Central memory CD4-positive, alpha-beta T cell (primary cell): ENCODE results near the gene POLE.
A peak's percentile ranks its signal among the peaks of the same experiment; 100 is the strongest.
"Not testable (repeated sequence)": the region's sequence is repeated elsewhere in the genome, so short reads cannot be mapped to it uniquely, and the experiment has no call there.

Experiments
- DNase-seq: peaks from one replicate; pipeline ENCODE4 v3.0.0; 2022

The POLE gene

DNA sequence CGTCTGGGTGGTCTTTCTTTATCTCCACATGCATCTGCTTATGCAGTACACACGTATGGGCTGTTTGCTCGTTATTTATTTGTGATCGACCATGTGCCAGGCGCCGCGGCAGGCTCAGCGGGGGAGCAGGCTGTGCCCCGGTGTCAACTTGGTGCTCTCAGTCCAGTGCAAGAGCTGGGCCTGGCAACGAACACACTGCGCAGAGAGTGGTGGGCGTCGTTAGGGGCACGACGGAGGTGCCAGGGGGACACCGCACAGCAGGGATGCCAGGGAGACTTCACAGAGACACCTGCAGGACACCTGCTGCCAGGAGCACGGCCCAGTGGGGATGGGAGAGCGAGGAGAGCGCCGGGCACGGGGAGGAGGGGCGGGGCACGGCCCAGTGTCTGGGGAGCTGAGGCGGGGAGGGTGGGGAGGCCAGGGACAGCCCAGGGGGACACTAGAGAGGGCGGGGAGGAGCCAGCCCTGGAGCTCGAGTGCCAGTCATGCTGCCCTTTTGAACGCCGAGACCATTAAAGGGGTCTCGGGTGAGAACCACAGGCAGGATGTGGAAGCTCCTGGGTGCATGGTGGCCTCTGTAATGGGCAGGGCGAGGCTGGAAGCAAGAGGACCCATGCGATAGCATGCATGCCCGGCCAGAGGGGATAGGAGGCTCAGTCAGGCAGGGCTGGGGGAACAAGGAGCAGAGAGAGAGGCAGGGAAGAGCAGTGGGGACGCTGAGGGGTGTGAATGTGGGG is 76.1 kb downstream of the POLE start:
- no peak for DNase-seq

DNA sequence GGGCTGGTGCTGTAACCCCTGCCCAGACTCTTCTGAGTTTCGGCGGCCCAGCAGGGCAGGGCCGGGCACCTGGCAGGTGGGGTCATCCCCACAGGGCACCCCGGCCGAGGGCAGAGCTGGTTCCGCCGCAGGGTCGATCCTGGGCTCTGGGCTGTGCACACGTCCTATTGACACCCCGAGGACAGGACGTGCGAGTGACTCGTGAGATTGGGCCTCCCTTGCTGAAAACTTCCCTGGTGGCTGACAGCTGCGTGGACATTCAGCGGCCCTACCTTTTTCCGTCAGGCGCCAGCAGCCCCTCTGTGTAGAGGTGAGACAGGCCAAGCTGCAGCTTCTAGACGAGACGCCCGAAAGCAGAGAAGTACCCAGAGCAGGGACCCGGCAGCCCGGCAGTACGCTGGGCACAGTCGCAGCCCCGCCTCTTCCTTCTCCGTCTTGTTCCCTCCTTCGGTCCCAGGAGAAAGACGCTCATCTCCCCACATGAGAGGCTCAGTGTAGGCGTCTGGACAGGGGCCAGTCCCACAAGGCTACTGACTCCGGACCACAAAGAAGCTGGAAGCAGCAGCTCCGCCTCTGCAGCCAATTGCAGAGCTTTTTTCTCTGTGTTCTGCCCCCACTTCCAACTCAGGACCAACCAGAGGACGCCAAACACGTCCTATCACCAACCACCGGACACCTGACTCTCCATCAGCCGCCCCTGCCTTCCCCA is 76.9 kb downstream of the POLE start, which contains the start of gene LRCOL1:
LRCOL1 (minus strand) TSS at position 532 of the 709 bp plus-strand sequence. CDS start 4,331 bp downstream, outside the sequence.
- no peak for DNase-seq

DNA sequence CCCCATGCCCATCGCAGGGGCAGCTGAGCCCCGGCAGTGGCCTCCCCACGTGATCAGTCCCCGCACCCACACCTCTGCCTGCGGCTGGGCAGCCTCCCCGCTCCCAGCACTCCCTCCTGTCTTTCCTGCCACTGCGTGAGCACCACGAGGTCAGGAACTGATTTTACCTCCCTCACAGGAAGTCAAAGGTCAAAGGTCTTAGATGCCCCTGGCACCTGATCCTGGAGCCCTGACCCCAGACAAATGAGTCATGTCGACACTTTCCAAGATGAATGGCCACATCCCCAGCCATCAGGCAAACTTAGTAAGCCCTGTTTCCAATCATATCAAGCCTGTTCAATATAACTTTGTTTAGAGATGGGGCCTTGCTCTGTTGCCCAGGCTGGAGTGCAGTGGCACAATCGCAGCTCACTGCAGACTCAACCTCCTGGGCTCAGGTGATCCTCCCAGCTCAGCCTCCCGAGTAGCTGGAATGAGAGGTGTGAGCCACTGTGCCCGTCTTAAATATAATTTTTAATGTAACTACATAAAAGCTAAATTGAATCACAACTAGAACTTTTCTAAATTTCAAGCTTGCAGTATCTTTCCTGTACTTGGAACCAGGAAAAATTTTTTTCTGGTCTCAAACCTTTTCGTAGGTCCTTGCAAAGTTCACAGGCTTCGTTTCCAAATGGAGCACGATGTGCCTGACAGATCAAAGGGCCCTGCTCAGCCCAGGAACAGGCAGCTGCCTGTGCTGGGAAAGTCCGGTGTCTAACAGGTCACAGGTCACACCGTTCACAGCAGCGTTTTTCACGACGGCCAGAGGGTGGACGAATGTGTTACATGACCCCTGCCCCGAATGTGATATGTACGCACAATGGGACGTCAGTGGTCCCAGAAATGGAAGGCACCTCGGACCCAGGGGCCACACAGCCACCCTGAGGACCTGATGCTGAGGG is 78.6 kb downstream of the POLE start:
- no peak for DNase-seq

DNA sequence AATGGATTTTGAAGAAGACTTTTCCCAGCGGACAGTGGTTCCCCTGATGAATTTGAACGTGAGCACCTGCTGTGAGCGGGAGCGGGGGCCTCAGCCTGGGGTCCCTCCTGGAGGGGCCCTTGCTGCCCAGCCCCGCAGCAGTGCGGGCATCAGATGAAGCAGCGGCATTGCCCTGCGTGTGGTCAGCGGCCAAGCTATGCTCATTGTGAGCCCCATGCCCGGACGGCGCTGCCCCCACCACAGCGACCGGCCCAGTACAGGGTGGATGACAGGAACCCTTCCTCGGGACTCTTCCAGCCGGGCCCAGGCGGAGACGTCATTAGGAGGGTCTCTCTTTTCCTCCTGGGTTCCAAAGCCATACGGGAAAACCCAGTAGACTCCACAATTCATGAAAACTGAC is 80.2 kb downstream of the POLE start:
- no peak for DNase-seq

DNA sequence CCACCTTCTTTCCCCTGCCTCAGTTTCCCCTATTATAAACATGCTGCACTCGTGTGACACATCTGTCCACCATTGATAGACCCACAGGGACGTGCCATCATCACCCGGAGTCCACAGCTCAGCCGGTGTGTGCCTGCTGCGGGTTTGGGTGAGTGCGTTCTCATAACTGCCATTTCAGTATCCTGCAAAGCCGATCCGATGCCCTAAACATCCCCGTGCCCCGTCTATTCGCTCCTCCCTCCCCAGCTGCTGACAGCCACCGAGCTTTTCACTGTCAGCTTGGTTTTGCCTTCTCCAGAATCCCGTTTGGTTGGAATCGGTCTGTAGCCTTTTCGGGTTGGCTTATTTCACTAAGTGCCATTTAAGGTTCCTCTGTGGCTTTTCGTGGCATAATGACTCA is 80.7 kb downstream of the POLE start:
- no peak for DNase-seq

DNA sequence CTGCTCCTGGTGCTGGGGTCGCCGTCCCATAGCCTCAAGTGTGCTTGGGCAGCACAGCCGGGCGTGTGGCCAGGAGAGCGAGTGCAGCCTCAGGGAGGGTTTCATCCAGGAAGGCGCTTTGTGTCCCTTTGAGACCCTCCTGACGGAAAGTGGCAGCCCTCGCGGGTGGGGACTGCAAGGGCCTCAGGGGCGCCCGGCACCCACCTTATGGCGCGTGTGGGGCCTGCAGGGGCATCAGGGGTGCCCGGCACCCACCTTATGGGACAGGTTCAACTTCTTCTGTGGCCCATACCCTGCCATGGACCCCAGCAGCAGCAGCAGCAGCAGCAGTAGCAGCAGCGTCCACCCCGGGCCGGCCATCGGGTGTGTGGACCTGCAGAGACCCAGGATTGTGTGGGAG is 81.2 kb downstream of the POLE start:
- DNase-seq, result no peak

DNA sequence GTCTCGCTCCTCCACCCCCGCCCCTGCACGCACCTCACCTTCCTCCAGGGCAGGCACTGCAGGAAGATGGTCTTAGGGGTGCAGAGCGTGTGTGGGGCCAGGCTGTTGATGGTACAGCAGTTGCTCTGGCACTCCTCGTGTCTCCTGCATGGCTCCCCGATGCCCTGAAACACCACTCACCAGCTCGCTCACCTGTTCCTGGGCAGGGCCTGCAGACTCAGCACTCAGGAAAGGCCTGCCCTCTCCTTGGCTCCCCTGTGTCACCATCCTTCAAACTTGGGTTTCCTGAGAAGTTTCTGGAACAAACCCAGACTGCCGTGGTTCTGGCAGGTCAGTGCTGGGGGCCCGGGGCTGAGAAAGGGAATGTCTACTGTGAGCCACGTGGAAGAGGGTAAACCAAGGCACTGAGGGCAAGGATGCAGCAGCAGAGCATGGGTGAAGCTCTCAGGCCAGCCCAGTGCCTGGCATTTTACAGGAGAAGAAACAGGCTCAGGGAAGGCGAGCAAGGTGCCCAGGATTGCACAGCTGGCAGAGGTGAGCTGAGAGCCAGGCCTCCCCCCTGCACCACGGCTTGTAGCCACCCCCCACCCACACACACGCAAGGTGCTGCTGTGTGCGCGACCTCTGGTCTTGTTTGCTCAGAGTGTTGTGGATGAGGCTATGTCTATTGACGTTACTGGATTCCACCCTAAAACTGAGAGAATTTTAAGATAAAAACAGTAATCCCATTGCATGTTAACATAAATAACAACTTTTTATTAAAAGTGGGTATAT is 82.3 kb downstream of the POLE start:
- no peak for DNase-seq

DNA sequence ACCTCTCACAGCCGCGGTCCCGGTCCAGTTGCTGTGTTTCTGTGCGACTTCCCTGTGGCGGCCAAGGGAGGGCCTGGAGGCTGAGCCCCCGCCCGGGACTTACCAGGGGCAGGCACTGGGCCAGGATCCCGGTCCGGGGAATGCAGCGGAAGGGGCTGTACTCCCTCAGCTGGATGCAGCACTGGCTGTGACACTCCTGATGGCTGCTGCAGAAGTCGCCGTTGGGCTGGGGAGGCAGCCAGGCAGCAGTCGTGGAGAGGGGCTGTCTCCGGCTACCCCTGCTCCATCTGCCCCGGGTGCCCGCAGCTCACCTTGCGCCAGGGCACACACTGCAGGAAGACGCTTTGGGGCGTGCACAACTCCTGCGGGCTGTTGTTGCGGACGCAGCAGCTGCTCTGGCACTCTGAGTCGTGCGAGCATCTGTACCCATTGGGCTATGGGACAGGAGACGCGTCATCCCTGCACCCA is 83.0 kb downstream of the POLE start:
- no peak for DNase-seq

DNA sequence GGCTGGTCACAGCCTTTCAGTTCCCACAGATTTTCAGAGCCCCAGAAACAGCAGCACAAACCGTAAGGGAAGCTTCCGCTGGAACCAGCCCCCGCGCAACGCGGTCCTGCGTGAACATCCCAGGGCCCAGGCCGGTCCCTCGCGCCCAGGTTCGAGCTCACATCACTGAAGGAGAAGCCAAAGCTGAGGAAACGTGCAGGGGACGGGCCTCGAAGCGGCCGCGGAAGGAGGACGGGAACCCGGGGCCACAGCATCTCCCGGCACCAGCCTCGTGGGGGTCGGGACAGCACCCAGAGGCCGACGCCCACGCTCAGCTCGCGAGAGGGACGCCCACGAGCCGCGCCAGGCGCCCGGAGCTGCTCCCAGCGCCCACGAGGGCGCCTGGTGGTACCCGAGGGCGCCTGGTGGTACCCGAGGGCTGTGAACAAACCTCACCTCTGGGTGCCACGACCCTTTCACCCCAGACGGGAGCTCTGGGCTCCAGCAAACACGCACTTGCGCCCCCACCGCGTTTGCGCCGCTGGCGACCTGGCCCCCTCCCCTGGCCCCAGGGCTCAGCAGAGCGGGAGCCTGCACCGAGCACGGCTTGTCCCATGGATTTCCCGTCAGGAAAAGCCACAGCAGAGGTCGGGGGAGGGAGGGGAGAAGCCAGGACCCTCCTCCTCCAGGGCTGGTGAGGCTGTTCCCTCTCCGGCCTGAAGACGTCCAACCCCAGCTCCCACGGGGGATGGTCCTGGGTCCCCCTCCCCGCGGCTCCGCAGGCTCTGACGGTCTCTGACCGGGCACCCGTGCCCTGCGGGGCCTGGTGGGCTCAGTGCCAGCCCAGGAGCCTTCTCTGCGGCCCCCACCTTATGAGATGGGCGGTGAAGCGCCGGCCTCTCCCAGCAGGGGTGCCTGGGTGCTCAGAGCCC is 83.6 kb downstream of the POLE start:
- no peak for DNase-seq

DNA sequence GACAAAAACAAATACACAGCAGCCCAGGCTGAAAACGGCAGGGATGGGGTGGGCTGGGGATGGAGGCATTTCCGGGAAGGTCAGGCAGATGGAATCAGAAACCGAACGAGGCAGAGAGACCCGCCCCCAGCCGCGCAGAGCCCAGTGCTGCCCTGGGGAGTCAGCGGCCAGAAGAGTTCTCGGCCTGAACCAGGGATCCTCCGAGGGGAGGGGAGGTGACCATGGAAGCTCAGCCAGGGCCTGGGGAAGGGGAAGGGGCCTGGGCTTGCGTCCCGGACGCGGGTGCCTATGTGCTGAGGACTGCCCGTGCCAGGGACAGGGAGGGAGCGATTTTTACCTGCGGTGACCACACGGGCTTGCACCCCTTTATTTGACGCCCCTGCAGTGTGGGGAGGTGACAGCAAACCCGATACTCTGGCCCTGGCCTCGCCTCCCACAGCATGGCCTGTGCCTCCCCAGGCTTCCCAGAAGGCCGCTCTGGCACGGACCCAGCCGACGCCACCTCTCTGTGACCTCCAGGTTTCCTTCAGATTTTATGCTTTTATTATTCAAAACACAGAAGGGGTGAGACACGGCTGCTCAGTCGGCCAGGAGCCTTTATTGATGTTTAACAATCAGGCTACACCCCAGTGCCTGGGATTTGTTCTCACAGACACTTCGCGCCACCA is 84.4 kb downstream of the POLE start:
- no peak for DNase-seq

DNA sequence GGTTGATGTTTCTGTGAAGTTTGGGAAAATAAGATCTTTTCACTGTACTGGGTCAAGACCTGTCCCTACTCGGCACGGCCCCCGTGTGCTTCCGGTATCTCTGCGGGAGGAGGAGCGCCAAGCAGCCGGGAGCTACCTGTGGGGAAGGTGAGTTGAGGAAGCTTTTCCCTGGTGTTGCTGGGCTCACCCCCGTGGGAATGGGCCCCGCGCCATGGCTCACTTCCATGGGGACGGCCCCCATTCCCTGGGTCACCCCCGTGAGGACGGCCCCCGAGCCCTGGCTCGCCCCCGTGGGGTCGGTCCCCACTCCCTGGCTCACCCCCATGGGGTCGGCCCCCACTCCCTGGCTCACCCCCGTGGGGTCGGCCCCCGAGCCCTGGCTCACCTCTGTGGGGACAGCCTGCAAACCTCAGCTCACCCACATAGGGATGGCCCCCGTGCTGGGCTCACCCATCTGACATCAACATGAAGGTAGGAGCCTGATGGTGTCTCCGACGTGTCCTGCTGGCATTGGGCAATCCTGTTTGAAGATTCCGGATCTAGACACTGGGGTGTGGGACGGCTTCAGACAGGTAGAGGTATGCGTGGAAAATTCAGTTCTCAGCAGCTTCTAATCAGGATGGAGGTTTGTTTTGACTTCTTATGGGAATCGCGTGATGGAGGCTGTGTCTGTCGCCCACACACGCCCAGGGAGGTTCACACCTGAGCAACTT is 85.8 kb downstream of the POLE start:
- DNase-seq, result no peak

DNA sequence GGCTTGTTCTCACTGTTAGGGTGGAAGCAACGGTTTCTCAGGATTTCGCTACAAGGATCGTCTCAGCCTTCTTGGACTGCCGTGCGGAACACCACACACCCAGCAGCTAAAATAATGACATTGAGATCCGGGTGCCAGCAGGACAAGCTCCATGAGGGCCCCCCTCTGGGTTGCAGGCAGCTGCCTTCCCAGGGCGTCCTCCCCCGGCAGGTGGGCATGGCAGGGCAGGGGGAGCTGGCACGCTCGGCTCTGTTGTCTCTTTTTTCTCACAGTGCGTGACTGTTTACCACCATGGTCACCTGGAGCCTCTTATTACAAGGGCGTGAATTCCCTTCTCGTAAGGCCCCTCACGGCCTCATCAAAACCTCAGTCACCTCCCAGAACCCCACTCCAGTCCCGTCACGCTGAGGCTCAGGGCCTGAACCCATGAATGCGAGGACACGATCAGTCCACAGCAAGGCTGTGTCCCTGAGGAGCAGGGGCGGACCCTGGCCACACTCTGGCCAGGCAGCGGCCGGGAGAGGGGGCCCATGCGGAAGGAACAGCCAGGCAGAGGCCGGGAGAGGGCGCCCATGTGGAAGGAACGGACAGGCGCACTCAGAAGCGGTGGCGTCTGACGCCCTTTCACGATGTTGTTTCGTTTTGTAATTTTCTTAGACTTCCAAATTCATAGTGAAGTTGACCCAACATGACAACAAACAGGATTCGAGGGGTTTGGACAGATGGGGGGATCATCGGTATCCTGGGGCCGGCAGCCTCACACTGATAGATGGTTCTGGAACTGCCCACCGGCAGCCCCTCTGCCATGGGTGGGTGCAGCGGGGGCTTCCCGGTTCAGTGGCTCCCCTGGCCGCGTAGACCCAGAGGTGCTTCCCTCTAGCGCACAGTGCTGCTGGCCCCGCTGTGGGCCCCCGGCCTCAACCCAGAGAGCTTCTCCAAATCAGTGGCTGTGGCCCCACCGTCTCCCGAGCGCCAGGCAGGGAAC is 86.8 kb downstream of the POLE start:
- DNase-seq, result peak; percentile 22

DNA sequence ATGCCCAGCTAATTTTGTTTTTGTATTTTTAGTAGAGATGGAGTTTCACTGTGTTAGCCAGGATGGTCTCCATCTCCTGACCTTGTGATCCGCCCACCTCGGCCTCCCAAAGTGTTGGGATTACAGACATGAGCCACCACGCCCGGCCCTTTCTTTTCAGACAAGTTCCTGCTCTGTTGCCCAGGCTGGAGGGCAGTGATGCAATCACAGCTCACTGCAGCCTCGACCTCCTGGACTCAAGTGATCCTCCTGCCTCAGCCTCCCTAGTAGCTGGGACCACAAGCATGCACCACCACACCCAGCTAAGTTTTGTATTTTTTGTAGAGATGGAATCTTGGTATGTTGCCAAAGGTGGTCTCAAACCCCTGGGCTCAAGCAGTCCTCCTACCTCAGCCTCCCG is 87.6 kb downstream of the POLE start:
- DNase-seq, result not testable (repeated sequence)

DNA sequence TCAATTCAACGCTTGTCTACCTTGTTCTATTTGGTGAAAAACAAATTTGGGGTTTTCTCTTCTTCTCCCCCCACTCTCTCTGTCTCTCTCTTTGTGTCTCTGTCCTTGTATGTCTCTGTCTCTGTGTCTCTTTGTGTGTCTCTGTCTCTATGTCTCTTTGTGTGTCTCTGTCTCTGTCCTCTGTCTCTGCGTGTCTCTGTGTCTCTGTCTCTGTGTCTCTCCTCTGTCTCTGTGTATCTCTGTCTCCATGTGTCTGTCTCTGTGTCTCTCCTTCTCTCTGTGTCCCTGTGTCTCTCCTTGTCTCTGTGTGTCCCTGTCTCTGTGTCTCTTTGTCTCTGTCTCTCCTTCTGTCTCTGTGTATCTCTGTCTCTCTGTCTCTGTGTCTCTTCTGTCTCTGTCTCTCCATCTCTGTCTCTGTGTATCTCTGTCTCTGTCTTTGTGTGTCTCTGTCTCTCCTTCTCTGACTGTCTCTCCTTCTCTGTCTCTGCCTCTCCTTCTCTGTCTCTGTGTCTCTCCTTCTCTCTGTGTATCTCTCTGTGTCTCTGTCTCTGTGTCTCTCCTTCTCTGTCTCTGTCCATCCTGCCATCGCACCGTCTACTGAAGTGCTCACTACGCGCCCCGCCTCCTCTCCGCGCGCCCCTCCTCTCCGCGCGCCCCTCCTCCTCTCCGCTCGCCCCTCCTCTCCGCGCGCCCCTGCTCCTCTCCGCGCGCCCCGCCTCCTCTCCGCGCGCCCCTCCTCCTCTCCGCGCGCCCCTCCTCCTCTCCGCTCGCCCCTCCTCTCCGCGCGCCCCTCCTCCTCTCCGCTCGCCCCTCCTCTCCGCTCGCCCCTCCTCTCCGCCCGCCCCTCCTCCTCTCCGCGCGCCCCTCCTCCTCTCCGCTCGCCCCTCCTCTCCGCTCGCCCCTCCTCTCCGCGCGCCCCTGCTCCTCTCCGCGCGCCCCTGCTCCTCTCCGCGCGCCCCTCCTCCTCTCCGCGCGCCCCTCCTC is 89.5 kb downstream of the POLE start:
- no peak for DNase-seq

DNA sequence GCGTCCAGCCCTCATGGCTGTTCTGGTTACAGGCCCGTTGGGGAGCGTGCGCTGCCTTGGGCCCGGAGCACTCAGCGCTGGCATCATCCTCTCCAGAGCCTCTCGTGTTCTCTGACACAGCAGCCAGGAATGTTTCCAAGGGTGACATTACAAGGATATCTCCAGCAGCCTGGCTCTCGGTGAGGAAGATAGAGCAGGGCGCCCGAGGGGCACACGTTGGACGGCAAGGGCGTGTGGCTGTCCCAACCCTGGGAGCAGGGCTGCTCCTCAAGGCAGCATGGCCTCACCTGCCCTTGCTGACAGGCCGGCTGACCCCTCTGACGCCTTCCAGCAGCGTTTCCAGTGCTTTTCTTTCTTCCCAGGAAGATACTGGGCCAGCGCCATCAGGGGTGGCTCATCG is 91.1 kb downstream of the POLE start:
- DNase-seq, result no peak

DNA sequence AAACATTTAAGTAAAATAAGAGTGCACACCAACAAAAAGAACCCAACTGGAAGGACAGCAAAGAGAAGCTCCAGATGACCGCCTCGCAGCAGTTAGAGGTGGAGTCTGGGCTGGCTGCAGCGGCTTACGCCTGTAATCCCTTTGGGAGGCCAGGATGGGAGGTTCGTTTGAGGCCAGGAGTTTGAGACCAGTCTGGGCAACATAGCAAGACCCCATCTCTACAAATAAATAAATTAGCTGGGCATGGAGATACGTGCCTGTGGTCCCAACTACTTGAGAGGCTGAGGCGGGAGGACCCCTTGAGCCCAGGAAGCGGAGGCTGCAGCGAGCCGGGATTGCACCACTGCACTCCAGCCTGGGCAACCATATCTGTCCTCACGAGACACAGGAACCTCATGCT is 92.0 kb downstream of the POLE start:
- DNase-seq, result no peak

DNA sequence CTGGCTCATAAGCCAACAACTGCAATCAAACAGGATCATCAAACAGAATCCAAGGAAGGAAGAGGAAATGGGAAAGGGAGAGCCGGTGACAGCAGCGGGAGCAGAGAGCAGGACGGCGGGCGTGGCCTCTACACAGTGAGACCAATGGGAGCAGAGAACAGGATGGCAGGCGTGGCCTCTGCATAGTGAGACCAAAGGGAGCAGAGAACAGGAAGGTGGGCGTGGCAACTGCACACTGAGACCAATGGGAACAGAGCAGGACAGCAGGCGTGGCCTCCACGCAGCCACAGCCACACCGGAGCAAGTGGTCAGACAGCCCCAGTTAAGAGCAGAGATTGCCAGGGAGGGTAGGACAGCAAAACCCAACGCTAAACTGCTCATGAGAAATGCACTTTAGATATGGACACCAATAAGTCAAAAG is 93.2 kb downstream of the POLE start:
- DNase-seq, result no peak
